ENCODE data around the gene SARM1. TPM values are rescaled to one million over a fixed set of nuclear protein-coding genes. Genes with fewer than 3 reads are reported as not detected.
A peak's percentile ranks its signal among the peaks of the same experiment; 100 is the strongest.

SARM1 gene
- total RNA-seq, 1 experiment from 2014 or later = 5.1 TPM

DNA sequence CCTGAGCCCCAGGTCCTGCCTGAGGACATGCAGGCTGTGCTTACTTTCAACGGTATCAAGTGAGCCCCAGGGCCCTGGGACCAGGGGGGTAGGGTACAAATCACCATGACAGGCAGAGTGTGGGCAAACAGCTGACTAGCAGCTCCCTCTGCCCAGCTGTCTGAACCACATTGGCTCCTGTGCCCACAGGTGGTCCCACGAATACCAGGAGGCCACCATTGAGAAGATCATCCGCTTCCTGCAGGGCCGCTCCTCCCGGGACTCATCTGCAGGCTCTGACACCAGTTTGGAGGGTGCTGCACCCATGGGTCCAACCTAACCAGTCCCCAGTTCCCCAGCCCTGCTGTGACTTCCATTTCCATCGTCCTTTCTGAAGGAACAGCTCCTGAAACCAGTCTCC, 24.5 kb downstream of the SARM1 start:
- Histone ChIP-seq H2AK5ac (ENCODE audit: insufficient read length, low read length) (no peak overlapping the region), H4K91ac (ENCODE audit: insufficient read length, low read depth, low read length) (no peak overlapping the region), H2BK12ac (ENCODE audit: insufficient read length, low read depth, low read length) (no peak overlapping the region), H4K8ac (replicated peaks; ENCODE audit: insufficient read length, low read depth, low read length) (no peak overlapping the region), H3T11ph (ENCODE audit: low read length) (no peak overlapping the region), H3K23ac (ENCODE audit: insufficient read length, low read depth, low read length) (no peak overlapping the region), H3K27ac (ENCODE audit: insufficient read length, low read depth, low read length) (no peak overlapping the region), H4K20me1 (ENCODE audit: control insufficient read depth, insufficient read depth, insufficient read length) (no peaks in the 10 kb centered on the region), H3K27me3 (ENCODE audit: insufficient read depth, low read length) (no peaks in the 10 kb centered on the region), H3K23me2 (ENCODE audit: insufficient read length, low read depth, low read length, poor library complexity, severe bottlenecking) (no peaks in the 10 kb centered on the region), H2BK5ac (ENCODE audit: insufficient read length, low read length) (no peak overlapping the region), H3K4me2 (ENCODE audit: insufficient read depth, insufficient read length, low read length) (no peak overlapping the region), H2BK20ac (ENCODE audit: low read depth, low read length, poor library complexity, severe bottlenecking) (no peak overlapping the region), H2AFZ (ENCODE audit: low read length) (no peak overlapping the region), H3K4ac (ENCODE audit: low read depth, low read length) (no peak overlapping the region), H3K56ac (ENCODE audit: insufficient read length, low read depth, low read length) (no peak overlapping the region), H3K79me1 (ENCODE audit: insufficient read depth, low read depth, low read length, poor library complexity, severe bottlenecking) (no peaks in the 10 kb centered on the region), H3K9me3 (ENCODE audit: control insufficient read depth, low read depth, low read length) (no peaks in the 10 kb centered on the region), H4K5ac (ENCODE audit: insufficient read length, low read depth, low read length) (no peak overlapping the region), H2BK15ac (ENCODE audit: low read depth, low read length) (no peak overlapping the region), H3K14ac (ENCODE audit: insufficient read depth, low read length) (no peak overlapping the region), H3K79me2 (ENCODE audit: insufficient read depth, low read length) (no peaks in the 10 kb centered on the region), H2BK120ac (ENCODE audit: low read depth, low read length, poor library complexity, severe bottlenecking) (no peak overlapping the region), H3K18ac (ENCODE audit: insufficient read length, low read depth, low read length) (no peak overlapping the region), H3K4me1 (ENCODE audit: insufficient read depth, low read length) (no peaks in the 10 kb centered on the region), H3K9ac (ENCODE audit: extremely low read depth, insufficient read length, low read length) (no peak overlapping the region)
- no peak overlapping the region for H3K4me3 Mint-ChIP-seq
- peaks cover 3 to 11% of the 10 kb centered on the region in 2 experiments; a peak in 3 of 4 replicates for H3K4me1 Mint-ChIP-seq
- peaks cover 1 to 7% (median 5%) of the 10 kb centered on the region in 3 experiments; a peak in 4 of 7 replicates for H3K36me3 Mint-ChIP-seq (ENCODE audit: insufficient read depth in 1 of 3, low read depth in 3 of 3)
- no peak for TF ChIP-seq CTCF (conservative IDR thresholded peaks at IDR 0.05)
- no CpG with 5 or more reads among the region's 6 CpGs for WGBS (ENCODE audit: extremely low coverage, insufficient read length, low lambda C conversion rate)
- H3K27me3 Mint-ChIP-seq (ENCODE audit: low read depth) = peaks cover 39% of the 10 kb centered on the region
- H3K9me3 Mint-ChIP-seq = no peaks in the 10 kb centered on the region
- peak overlapping the region in 1 of 3 experiments; percentile 62; a peak in 1 of 7 replicates for H3K27ac Mint-ChIP-seq
- no peak for DNase-seq

Measured in H9 (cell line).